ENCODE data around the gene CAVIN2.

The CAVIN2 gene

DNA sequence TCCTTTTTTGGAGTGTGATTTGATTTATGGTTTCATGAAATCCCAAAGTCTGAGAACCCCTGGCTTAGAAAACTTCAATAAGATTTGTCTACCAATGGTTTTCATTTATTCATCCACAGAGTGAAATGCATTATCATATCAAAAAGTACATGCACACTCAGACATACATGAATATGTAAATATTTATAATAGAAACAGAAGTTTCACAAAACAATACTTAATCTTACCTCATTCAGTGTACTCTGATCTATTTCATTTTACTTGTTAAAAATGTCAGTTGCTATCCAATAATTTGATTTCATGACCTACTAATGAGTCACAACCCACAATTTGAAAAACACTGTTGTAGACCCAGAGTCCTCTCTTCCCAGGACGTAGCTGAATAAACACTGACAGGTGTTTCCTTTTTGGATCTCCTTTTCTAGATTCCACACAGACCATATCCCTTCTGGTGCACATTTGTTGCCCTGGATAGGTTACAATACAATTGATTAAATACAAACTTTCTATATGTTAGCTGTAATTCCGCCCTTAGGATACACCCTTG lies 10.4 kb upstream of the CAVIN2 start:
- TF ChIP-seq ZNF274 (IDR thresholded peaks at IDR 0.05; ENCODE audit: low read depth, low read length), result no peak
- H3K4me3 ChIP-seq (ENCODE audit: low read length), result no peak overlapping the region

DNA sequence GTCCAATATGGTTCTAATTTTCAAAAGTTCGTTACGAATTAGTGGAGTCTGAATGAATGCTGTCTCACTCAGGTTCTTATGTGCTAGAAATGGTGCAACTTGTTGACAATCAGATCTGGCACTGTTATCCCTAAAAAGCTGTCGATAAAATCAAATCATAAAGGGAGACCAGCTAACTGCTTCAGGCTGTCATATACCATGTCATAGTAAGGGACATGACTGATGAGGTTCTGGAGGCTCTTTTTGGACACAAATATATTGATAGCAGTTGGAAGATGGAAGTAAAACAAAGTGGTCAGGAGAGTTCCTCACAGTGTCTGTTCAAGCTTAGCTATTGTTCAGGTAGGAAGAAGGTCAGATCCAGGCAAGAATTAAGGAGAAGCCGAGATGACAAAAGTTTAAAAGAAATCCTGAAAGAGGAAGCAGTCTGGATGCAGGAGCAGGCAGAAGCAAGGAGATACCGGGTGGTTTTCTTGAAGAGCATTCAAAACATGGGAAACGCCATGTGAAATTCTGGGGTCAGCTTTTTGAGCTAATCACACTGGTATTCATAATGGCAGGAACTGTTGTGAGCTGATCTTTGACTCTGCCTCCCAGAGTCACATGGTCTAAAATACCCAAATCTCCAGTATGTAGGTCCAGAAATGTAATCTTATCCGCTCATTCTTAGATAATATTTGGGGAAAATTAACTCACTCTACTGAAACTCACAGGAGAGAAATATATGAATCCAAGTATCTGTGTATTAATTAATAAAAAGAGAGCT lies 9.4 kb upstream of the CAVIN2 start:
- H3K4me3 ChIP-seq (ENCODE audit: low read length), result no peak overlapping the region
- TF ChIP-seq ZNF274 (IDR thresholded peaks at IDR 0.05; ENCODE audit: low read depth, low read length), result no peak

DNA sequence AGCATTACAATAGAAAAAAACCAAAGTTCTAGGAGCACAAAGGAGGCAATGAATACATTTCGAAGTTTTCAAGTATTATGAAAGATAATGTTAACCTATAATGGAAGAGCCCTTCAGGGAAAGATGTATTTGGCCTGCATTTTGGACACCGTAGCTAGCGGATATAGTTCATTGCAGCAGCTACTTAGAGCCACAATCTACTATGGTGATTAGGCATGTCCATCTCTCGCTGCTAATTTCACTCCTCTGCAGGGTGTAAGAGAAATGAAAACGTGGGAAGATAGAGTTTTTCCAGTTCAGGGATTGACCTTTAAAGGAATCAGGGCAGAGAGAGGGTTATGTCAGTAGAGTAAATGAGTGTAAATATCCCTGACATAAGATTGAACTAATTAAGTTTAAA lies 8.5 kb upstream of the CAVIN2 start:
- no peak overlapping the region for H3K4me3 ChIP-seq (ENCODE audit: low read length)
- TF ChIP-seq ZNF274 (IDR thresholded peaks at IDR 0.05; ENCODE audit: low read depth, low read length), result no peak

- TF ChIP-seq ZNF274 (IDR thresholded peaks at IDR 0.05; ENCODE audit: low read depth, low read length), result no peak
- no peak overlapping the region for H3K4me3 ChIP-seq (ENCODE audit: low read length)
Observed at GRCh38 chr2:191854382-191855372, 7.8 kb upstream of the CAVIN2 start.

GRCh38 chr2:191853843-191854242 lies 7.0 kb upstream of the CAVIN2 start:
- TF ChIP-seq ZNF274 (IDR thresholded peaks at IDR 0.05; ENCODE audit: low read depth, low read length), result no peak

DNA sequence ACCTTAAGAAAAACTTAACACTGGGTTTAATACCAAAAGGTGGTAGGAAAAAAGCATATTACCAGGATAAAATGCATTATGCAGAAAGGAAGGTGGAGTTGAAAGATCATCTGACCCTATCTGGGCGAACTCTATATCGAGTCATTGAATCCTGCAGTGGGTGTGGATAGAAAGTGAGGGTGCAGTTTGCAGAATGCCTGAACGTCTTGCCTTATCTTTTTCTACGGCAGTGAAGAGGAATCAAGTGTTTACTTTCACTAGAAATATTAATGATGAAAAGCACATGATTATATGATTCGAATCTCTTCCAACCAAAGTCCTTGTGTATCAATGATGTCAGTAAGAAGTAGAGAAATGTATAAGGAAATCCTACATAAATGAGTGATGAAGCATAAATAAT lies 4.3 kb upstream of the CAVIN2 start:
- no peak for TF ChIP-seq ZNF274 (IDR thresholded peaks at IDR 0.05; ENCODE audit: low read depth, low read length)
- H3K4me3 ChIP-seq (ENCODE audit: low read length), result no peak overlapping the region

More at GRCh38 chr2:191853843-191854242, 7.0 kb upstream of the CAVIN2 start:
- no peak overlapping the region for H3K4me3 ChIP-seq (ENCODE audit: low read length)

DNA sequence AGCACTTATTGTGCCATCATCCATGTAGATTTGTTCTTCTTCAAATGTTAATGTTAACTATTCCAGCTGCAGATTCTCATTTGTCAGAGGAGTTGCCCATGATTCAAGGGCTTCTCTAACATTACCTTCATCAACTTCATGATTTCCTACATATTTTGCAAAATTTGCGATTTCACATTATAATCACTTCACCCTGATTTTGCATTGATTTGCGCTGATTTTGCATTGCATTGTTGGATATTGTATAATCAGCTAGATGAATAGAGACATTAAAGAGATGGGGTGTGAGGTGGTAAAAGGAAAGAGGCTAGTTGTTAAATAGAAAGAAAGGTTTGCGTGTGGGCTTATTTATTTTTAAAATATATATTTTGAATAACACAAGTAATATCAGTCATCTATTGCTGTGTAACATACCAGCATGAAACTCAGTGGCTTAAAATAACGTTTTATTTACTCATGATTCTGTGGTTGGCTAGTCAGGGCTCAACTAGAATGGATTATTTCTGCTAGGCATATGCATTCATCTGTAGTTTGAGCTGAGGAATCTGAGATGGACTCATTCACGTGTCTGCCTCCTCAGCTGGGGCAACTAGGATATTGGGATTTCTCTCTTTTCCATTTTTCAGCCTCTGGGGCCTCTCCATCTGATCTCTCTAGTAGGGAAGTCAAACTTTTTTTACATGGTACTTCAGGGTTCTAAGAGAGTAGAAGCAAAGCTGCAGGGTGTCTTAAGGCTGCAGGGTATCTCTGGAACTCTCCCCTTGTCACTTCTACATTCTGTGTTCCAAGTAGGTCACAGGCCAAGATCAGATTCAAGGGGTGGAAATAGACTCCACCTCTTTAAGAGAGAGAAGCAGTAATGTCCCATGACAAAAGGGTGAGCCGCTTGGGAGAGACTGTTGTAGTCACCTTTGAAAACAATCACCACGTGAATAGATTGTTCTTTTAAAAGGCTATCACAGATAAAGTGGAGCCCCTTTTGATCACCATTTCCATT lies 2.2 kb upstream of the CAVIN2 start:
- TF ChIP-seq ZNF274 (IDR thresholded peaks at IDR 0.05; ENCODE audit: low read depth, low read length), result no peak
- H3K4me3 ChIP-seq (ENCODE audit: low read length), result no peak overlapping the region

DNA sequence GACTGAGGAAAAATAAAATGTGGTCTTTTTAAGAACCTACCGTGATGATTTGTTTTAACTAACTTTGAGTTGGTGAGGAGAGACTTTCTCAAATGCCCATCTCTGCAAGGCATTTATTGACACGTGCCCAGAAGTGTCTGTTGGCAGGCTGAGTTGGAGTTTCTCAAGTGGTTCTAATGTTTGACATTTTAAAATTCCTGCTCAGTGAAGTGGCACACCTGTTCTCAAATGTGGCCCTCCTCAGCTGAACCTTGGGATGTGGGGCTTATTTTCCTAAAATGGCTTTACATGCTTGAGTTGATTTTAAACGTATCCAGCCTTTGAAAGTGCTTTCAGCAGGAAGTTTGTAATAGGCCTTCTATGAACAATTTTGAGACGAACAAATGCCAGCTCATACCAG lies 876 bp upstream of the CAVIN2 start:
- no peak overlapping the region for H3K4me3 ChIP-seq (ENCODE audit: low read length)
- TF ChIP-seq ZNF274 (IDR thresholded peaks at IDR 0.05; ENCODE audit: low read depth, low read length), result no peak

GRCh38 chr2:191845876-191846514 lies 893 bp downstream of the CAVIN2 start:
- H3K4me3 ChIP-seq (ENCODE audit: low read length), result no peak overlapping the region
- no peak for TF ChIP-seq ZNF274 (IDR thresholded peaks at IDR 0.05; ENCODE audit: low read depth, low read length)

DNA sequence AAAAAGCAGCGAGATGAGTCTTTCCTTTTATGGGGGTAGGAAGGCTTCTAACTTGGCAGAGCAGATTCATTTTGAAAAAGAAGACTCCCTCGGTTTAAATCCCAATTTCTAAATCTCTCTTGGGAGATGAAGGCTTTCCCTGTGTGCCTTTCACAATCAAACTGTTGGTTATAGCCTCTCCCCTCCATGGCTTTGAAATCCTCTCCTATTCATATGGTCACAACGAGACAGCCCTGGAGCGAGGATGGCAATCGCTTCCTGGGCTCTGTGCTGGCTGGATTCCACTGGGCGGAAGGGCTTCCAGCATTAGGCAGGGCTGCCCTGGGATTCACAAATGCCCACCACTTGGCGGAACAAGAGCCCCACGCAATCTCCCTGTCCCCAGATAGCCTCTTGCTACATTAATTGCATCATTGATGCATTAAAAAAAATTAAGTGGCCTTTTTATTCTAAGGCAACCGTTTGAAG lies 1.6 kb downstream of the CAVIN2 start:
- H3K4me3 ChIP-seq (ENCODE audit: low read length), result no peak overlapping the region
- TF ChIP-seq ZNF274 (IDR thresholded peaks at IDR 0.05; ENCODE audit: low read depth, low read length), result no peak

GRCh38 chr2:191844706-191845105 lies 2.2 kb downstream of the CAVIN2 start:
- no peak for TF ChIP-seq ZNF274 (IDR thresholded peaks at IDR 0.05; ENCODE audit: low read depth, low read length)
- no peak overlapping the region for H3K4me3 ChIP-seq (ENCODE audit: low read length)

GRCh38 chr2:191840921-191841320 lies 6.0 kb downstream of the CAVIN2 start:
- H3K4me3 ChIP-seq (ENCODE audit: low read length), result no peak overlapping the region
- no peak for TF ChIP-seq ZNF274 (IDR thresholded peaks at IDR 0.05; ENCODE audit: low read depth, low read length)
